GM10266 (cell line): ENCODE data around the gene LDLRAD3.

ENCODE experiments used
- DNase-seq: peaks from one replicate; pipeline ENCODE4 v3.0.0; 2012; ENCODE audit errors: extremely low spot score
- TF ChIP-seq, protein P1 (sequence below): IDR thresholded peaks from 2 replicates; pipeline ENCODE4 v1.5.1; 2012; ENCODE audit warnings: mild to moderate bottlenecking, low read depth; ENCODE audit not compliant: control insufficient read depth, insufficient read depth; ENCODE audit errors: missing control alignments

Gene LDLRAD3

DNA sequence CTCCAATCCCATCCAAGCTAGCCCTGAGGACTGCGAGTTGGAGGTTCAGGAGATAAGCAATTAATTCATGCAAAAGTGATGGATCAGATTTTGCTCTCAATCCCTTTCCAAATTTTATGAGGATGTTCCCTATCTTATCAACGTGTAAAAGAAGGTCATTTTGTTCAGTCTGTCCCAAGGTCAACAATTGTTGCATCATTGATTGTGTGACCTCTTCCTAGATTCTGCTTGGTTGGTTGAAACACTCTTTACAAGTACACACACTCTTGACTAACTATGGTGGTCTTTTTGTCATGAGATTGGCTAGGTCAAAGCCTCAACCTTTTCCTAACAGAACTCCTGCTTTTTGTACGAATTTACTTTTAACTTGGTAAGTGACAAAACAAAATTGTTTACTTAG, 303.6 kb downstream of the LDLRAD3 start:
- TF ChIP-seq, protein P1, sequence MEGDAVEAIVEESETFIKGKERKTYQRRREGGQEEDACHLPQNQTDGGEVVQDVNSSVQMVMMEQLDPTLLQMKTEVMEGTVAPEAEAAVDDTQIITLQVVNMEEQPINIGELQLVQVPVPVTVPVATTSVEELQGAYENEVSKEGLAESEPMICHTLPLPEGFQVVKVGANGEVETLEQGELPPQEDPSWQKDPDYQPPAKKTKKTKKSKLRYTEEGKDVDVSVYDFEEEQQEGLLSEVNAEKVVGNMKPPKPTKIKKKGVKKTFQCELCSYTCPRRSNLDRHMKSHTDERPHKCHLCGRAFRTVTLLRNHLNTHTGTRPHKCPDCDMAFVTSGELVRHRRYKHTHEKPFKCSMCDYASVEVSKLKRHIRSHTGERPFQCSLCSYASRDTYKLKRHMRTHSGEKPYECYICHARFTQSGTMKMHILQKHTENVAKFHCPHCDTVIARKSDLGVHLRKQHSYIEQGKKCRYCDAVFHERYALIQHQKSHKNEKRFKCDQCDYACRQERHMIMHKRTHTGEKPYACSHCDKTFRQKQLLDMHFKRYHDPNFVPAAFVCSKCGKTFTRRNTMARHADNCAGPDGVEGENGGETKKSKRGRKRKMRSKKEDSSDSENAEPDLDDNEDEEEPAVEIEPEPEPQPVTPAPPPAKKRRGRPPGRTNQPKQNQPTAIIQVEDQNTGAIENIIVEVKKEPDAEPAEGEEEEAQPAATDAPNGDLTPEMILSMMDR, result no peak

DNA sequence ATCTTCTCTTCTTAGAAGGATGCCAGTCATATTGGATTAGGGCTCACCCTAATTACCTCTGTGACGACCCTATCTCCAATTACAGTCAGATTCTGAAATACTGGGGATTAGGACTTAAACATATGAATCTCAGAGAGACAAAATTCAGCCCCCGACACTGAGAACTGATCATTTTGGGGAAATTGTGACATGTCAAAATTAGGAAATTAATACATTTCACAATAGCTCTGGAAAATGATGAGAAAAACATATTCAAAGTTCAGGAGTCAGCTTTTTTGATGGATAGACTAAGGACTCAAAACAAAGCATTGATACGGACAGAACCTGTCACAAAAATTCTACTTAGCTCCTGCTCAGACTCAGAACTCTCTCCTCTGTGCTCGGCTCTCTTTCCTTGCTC, 304.6 kb downstream of the LDLRAD3 start:
- DNase-seq, result no peak
- TF ChIP-seq, protein P1, result no peak

More for the DNA sequence above, 303.6 kb downstream of the LDLRAD3 start:
- DNase-seq, result no peak

DNA sequence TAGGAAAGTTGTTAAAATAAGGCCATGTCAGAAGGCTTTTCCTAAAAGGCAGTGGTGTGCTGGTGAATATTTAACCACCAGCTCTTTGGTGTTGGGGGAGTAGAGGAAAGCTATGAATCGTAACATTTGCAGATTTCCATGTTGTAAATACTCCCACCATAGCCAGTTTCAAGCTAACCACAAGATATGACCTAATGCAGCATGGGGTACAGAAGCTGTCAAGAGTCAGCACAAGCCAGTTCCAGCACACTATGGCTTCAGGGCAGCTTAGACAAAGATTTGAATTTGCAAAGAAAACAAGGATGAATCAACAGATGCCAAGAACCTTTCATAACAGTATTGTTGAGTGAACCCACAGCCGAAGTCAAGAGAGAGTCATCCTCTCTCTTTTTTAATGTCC, 305.4 kb downstream of the LDLRAD3 start:
- TF ChIP-seq, protein P1, result no peak
- peak; percentile 23 for DNase-seq

DNA sequence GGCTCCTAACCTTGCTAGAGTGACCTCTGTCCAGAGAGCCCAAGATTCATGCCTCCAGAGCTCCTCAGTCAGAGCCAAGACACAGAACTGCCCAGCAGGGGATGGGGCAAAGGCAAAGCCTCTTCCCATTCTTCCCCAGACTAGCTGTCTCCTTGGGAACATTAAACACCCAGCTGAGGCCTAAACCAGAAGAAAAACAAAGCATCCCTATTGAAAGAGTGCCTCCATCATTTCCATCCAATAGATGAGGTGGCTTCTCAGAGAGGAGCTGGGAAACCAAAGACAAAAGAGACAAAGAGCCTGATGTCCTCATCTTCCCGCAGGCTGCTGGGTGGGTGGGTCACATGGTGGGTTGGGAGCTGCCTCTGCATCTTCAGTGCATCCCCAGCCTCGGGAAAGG, 308.0 kb downstream of the LDLRAD3 start:
- TF ChIP-seq, protein P1, result no peak
- no peak for DNase-seq

DNA sequence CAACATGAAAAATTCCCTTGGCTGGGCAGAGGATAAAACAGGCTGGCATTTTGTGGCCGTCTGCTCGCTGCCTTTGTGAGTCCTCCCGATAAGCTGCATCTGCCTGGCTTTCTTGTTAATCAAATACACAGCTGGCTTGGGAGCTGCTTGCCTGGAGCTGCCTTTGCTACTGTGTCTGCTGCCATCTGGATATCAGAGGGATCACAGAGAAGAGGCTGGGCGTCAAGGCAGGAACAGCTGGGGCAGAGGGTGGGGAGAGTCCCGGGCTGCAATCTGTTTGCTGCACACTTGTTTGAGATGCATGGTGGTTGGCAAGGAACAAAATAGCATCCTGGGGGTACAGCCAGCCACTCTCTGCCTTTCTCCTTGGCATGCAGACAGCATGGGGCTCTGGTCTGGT, 309.4 kb downstream of the LDLRAD3 start:
- TF ChIP-seq, protein P1, result no peak
- no peak for DNase-seq

DNA sequence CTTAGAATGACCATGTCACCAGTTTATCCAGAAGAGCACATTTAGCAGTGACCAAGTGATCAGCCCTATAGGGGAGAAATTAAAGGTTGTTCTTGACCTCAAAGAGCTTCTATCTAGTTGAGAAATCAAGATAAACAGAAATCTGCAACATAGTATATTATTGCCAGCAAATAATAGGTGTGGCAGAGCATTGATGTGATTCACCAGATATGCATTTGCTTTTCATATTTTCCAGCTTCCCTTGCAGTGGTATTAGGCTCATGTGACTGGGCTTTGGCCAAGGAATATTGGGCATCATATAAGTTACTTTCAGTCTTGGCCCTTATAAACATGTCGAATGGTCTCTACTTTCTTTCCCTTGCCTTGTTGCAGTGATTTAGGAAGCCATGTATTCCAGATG, 310.9 kb downstream of the LDLRAD3 start:
- TF ChIP-seq, protein P1, result no peak
- no peak for DNase-seq

DNA sequence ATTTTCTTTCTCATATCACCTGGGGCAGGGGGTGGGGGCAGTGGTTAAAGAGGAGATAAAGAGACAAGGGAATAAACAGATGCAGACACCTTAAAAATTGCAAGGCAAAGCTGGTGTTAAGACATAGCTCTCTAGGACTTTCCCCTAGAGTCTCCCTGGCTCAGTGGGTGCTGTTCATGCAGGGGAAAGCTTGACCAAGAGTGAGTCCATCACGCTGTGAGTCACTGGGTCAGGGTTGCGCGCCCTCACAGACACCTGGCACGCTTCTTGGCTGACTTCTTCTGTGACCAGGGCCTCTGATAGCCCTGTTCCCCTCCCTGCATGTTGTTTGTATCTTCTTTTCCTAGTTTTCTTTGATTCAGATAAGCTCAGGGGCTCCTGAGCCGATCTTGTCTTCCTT, 313.5 kb downstream of the LDLRAD3 start:
- DNase-seq, result no peak
- TF ChIP-seq, protein P1, result no peak
